Measurements from ENCODE around the gene EME1. TPM values are rescaled to one million over a fixed set of nuclear protein-coding genes. Genes with fewer than 3 reads are reported as not detected.

Gene EME1
- total RNA-seq, 2 donors from 2014 or later: 0.23 to 13.6 TPM

GRCh38 chr17:50359005-50359699, 13.9 kb upstream of the EME1 start:
- Histone ChIP-seq H3K4me3 (no peak overlapping the region), H3K27ac (no peak overlapping the region), H3K4me1 (replicated peaks) (no peaks in the 10 kb centered on the region), H3K36me3 (peaks cover 11 to 14% of the 10 kb centered on the region in 2 donors), H3K27me3 (replicated peaks; ENCODE audit: insufficient read depth) (no peaks in the 10 kb centered on the region), H3K9me3 (no peaks in the 10 kb centered on the region)
- WGBS: 68% methylated on average over 5 of the region's 5 CpGs
- no peak for DNase-seq (ENCODE audit: low spot score)
- intact Hi-C loops (cut with DNase I): no loop called here
- TF ChIP-seq POLR2A (IDR thresholded peaks at IDR 0.05) (no peak), CTCF (IDR thresholded peaks at IDR 0.05) (no peak), POLR2AphosphoS5 (IDR thresholded peaks at IDR 0.05) (no peak)

GRCh38 chr17:50359998-50360461, 13.0 kb upstream of the EME1 start:
- WGBS: 67% methylated on average over 14 of the region's 14 CpGs
- H3K4me1 ChIP-seq (replicated peaks): no peaks in the 10 kb centered on the region
- no peak for DNase-seq (ENCODE audit: low spot score)
- H3K36me3 ChIP-seq: peaks cover 11 to 14% of the 10 kb centered on the region in 2 donors
- H3K27ac ChIP-seq: no peak overlapping the region
- H3K4me3 ChIP-seq: no peak overlapping the region
- TF ChIP-seq CTCF (IDR thresholded peaks at IDR 0.05) (no peak), POLR2A (IDR thresholded peaks at IDR 0.05) (no peak), POLR2AphosphoS5 (IDR thresholded peaks at IDR 0.05) (no peak)
- H3K9me3 ChIP-seq: no peaks in the 10 kb centered on the region
- no peaks in the 10 kb centered on the region for H3K27me3 ChIP-seq (replicated peaks; ENCODE audit: insufficient read depth)
- intact Hi-C loops (cut with DNase I): no loop called here

- Histone ChIP-seq H3K4me1 (replicated peaks) (no peaks in the 10 kb centered on the region), H3K4me3 (no peak overlapping the region), H3K9me3 (no peaks in the 10 kb centered on the region), H3K27me3 (replicated peaks; ENCODE audit: insufficient read depth) (no peaks in the 10 kb centered on the region), H3K27ac (no peak overlapping the region), H3K36me3 (peaks cover 11 to 12% of the 10 kb centered on the region in 2 donors)
- TF ChIP-seq CTCF (IDR thresholded peaks at IDR 0.05) (no peak), POLR2A (IDR thresholded peaks at IDR 0.05) (no peak), POLR2AphosphoS5 (IDR thresholded peaks at IDR 0.05) (no peak)
- intact Hi-C loops (cut with DNase I): no loop called here
- DNase-seq (ENCODE audit: low spot score): no peak
- 87% methylated on average over 11 of the region's 11 CpGs for WGBS
These were observed 12.4 kb upstream of the EME1 start for GRCh38 chr17:50360486-50361115.

GRCh38 chr17:50361561-50362480, 11.2 kb upstream of the EME1 start:
- DNase-seq (ENCODE audit: low spot score): peak; percentile 56
- no peaks in the 10 kb centered on the region for H3K9me3 ChIP-seq
- peak overlapping the region; percentile 5 to 23 for H3K27ac ChIP-seq
- no peaks in the 10 kb centered on the region for H3K4me1 ChIP-seq (replicated peaks)
- H3K4me3 ChIP-seq: no peak overlapping the region
- TF ChIP-seq CTCF (IDR thresholded peaks at IDR 0.05) (peak; percentile 25 to 81 (median 68)), POLR2A (IDR thresholded peaks at IDR 0.05) (no peak), POLR2AphosphoS5 (IDR thresholded peaks at IDR 0.05) (peak; percentile 54)
- no peaks in the 10 kb centered on the region for H3K27me3 ChIP-seq (replicated peaks; ENCODE audit: insufficient read depth)
- intact Hi-C loops (cut with DNase I): no loop called here
- 32% methylated on average over 11 of the region's 11 CpGs for WGBS
- H3K36me3 ChIP-seq: peaks cover 0 to 6% of the 10 kb centered on the region in 2 donors

Measured in prostate gland (tissue), 2 donors.